Mesenchymal stem cell (in vitro differentiated cells and primary cell): ENCODE results near the gene RAD52.
"Not testable (repeated sequence)": the region's sequence is repeated elsewhere in the genome, so short reads cannot be mapped to it uniquely, and the experiment has no call there.

Experiments
- DNase-seq: peaks from one replicate; pipeline ENCODE4 v3.0.0-alpha.2; 2013
- H2AFZ ChIP-seq: one replicate; pipeline ENCODE4 v1.6.1; 2013; ENCODE audit warnings: low read depth, mild to moderate bottlenecking, control low read depth, inconsistent platforms, low read length, moderate library complexity
- H2AK5ac ChIP-seq: 2 replicates; pipeline ENCODE4 v1.6.1; 2013; ENCODE audit warnings: low read length, moderate library complexity, mild to moderate bottlenecking, inconsistent platforms; ENCODE audit not compliant: severe bottlenecking
- H2BK120ac ChIP-seq: one replicate; pipeline ENCODE4 v1.6.1; 2013; ENCODE audit warnings: low read depth, mild to moderate bottlenecking, inconsistent platforms, low read length, moderate library complexity
- H2BK12ac ChIP-seq, 2 experiments: one replicate each; pipeline ENCODE4 v1.6.1; 2013; ENCODE audit warnings: inconsistent platforms in 2 of 2, low read length in 2 of 2, mild to moderate bottlenecking in 2 of 2, moderate library complexity in 2 of 2, control low read depth in 1 of 2
- H2BK15ac ChIP-seq: one replicate; pipeline ENCODE4 v1.6.1; 2013; ENCODE audit warnings: mild to moderate bottlenecking, low read depth, inconsistent platforms; ENCODE audit not compliant: poor library complexity, severe bottlenecking
- H2BK5ac ChIP-seq: 2 replicates; pipeline ENCODE4 v1.6.1; 2013; ENCODE audit warnings: low read depth, mild to moderate bottlenecking, low read length, control low read depth, inconsistent platforms; ENCODE audit not compliant: poor library complexity, severe bottlenecking
- H3K14ac ChIP-seq, 2 experiments: one replicate each; pipeline ENCODE4 v1.6.1; 2013; ENCODE audit warnings: inconsistent platforms in 2 of 2, low read length in 2 of 2, control low read depth in 1 of 2, mild to moderate bottlenecking in 1 of 2, moderate library complexity in 1 of 2
- H3K18ac ChIP-seq, 2 experiments: one replicate each; pipeline ENCODE4 v1.6.1; 2013; ENCODE audit warnings: inconsistent platforms in 2 of 2, low read length in 2 of 2, control low read depth in 1 of 2, low read depth in 1 of 2, mild to moderate bottlenecking in 1 of 2
- H3K23ac ChIP-seq, 2 experiments: one replicate each; pipeline ENCODE4 v1.6.1; 2013; ENCODE audit warnings: inconsistent platforms in 2 of 2, low read length in 2 of 2, mild to moderate bottlenecking in 2 of 2, moderate library complexity in 2 of 2, control low read depth in 1 of 2
- H3K27ac ChIP-seq: 2 replicates; pipeline ENCODE4 v1.5.1; 2013; ENCODE audit warnings: mild to moderate bottlenecking, moderate library complexity, low read length, control low read depth, inconsistent platforms; ENCODE audit not compliant: poor library complexity, severe bottlenecking
- H3K27me3 ChIP-seq, 2 experiments: 2 replicates each; pipeline versions ENCODE4 v1.6.1 to v1.7.0; 2013; ENCODE audit warnings: low read length in 2 of 2, mild to moderate bottlenecking in 2 of 2, moderate library complexity in 2 of 2, control low read depth in 1 of 2, inconsistent platforms in 1 of 2; ENCODE audit not compliant: control insufficient read depth in 1 of 2, insufficient read depth in 1 of 2
- H3K36me3 ChIP-seq, 2 experiments: 2 replicates each; pipeline versions ENCODE4 v1.6.1 to v1.7.0; 2013; ENCODE audit warnings: low read length in 2 of 2, control low read depth in 1 of 2, inconsistent platforms in 1 of 2, low read depth in 1 of 2, mild to moderate bottlenecking in 1 of 2; ENCODE audit not compliant: insufficient read depth in 2 of 2, control insufficient read depth in 1 of 2
- H3K4ac ChIP-seq, 2 experiments: one replicate each; pipeline ENCODE4 v1.6.1; 2013; ENCODE audit warnings: inconsistent platforms in 2 of 2, low read length in 2 of 2, mild to moderate bottlenecking in 2 of 2, moderate library complexity in 2 of 2, control low read depth in 1 of 2, low read depth in 1 of 2
- H3K4me1 ChIP-seq: 2 replicates; pipeline ENCODE4 v1.6.1; 2013; ENCODE audit warnings: low read depth, low read length, control low read depth; ENCODE audit not compliant: control insufficient read depth, insufficient read depth
- H3K4me2 ChIP-seq: 2 replicates; pipeline ENCODE4 v1.6.1; 2013; ENCODE audit warnings: low read length, mild to moderate bottlenecking, inconsistent platforms; ENCODE audit not compliant: poor library complexity, severe bottlenecking
- H3K4me3 ChIP-seq, 2 experiments: 2 replicates each; pipeline versions ENCODE4 v1.5.1 to v1.7.0; 2013; ENCODE audit warnings: low read length in 2 of 2, mild to moderate bottlenecking in 2 of 2, control low read depth in 1 of 2, low read depth in 1 of 2; ENCODE audit not compliant: insufficient read depth in 1 of 2
- H3K79me1 ChIP-seq: replicated peaks from 2 replicates; pipeline ENCODE4 v1.6.1; 2013; ENCODE audit warnings: mild to moderate bottlenecking, control low read depth, low read length, inconsistent platforms; ENCODE audit not compliant: poor library complexity, severe bottlenecking
- H3K9ac ChIP-seq: 2 replicates; pipeline ENCODE4 v1.7.0; 2013; ENCODE audit warnings: mild to moderate bottlenecking, low read length, moderate library complexity
- H3K9me3 ChIP-seq: 2 replicates; pipeline ENCODE4 v1.7.0; 2013; ENCODE audit warnings: mild to moderate bottlenecking, low read length; ENCODE audit not compliant: control insufficient read depth
- H4K8ac ChIP-seq: one replicate; pipeline ENCODE4 v1.6.1; 2013; ENCODE audit warnings: inconsistent platforms, mild to moderate bottlenecking, low read length, moderate library complexity
- H4K91ac ChIP-seq: one replicate; pipeline ENCODE4 v1.6.1; 2013; ENCODE audit warnings: mild to moderate bottlenecking, low read length, inconsistent platforms
- WGBS: methylation state at CpG from one replicate; pipeline ENCODE4 v1.1.7; 2013; ENCODE audit warnings: mixed read lengths; 5-methylcytosine and 5-hydroxymethylcytosine counted together

Gene RAD52

GRCh38 chr12:938810-939209 is 10.7 kb downstream of the RAD52 start:
- H3K14ac ChIP-seq, result no peak overlapping the region
- no peak overlapping the region for H3K23ac ChIP-seq
- no peak overlapping the region for H3K9ac ChIP-seq
- H2AFZ ChIP-seq, result no peak overlapping the region
- H3K27me3 ChIP-seq, result no peaks in the 10 kb centered on the region
- no peak overlapping the region for H2BK12ac ChIP-seq
- DNase-seq, result no peak
- no peak overlapping the region for H2BK120ac ChIP-seq
- no peak overlapping the region for H3K4me3 ChIP-seq
- H2AK5ac ChIP-seq, result no peak overlapping the region
- H4K8ac ChIP-seq, result no peak overlapping the region
- H3K4me2 ChIP-seq, result no peak overlapping the region
- WGBS, result 98% methylated on average over 3 of the region's 3 CpGs
- peaks cover 11 to 37% of the 10 kb centered on the region in 2 experiments for H3K36me3 ChIP-seq
- no peak overlapping the region for H2BK5ac ChIP-seq
- peaks cover 24% of the 10 kb centered on the region for H3K79me1 ChIP-seq
- no peaks in the 10 kb centered on the region for H3K9me3 ChIP-seq
- no peak overlapping the region for H3K18ac ChIP-seq
- no peak overlapping the region for H3K4ac ChIP-seq
- peaks cover 1% of the 10 kb centered on the region for H3K4me1 ChIP-seq
- H2BK15ac ChIP-seq, result no peak overlapping the region
- H4K91ac ChIP-seq, result no peak overlapping the region
- H3K27ac ChIP-seq, result no peak overlapping the region

GRCh38 chr12:936377-937345 is 12.8 kb downstream of the RAD52 start:
- Histone ChIP-seq H2BK12ac (no peak overlapping the region), H3K79me1 (peaks cover 30% of the 10 kb centered on the region), H3K14ac (no peak overlapping the region)

GRCh38 chr12:935891-936290 is 13.6 kb downstream of the RAD52 start:
- H3K79me1 ChIP-seq, result peaks cover 31% of the 10 kb centered on the region
- WGBS, result 100% methylated on average over 12 of the region's 12 CpGs
- H4K8ac ChIP-seq, H2BK5ac ChIP-seq, H2AFZ ChIP-seq, DNase-seq, H3K4ac ChIP-seq, H4K91ac ChIP-seq, H3K27ac ChIP-seq, H3K23ac ChIP-seq, H3K9me3 ChIP-seq, H3K4me2 ChIP-seq, H3K14ac ChIP-seq, H2BK120ac ChIP-seq, H2BK12ac ChIP-seq, H3K9ac ChIP-seq, H2BK15ac ChIP-seq, H2AK5ac ChIP-seq, H3K4me3 ChIP-seq, H3K4me1 ChIP-seq, H3K27me3 ChIP-seq, H3K18ac ChIP-seq: not testable (repeated sequence)
- peaks cover 13 to 41% of the 10 kb centered on the region in 2 experiments for H3K36me3 ChIP-seq

More at GRCh38 chr12:936377-937345, 12.8 kb downstream of the RAD52 start:
- no peak overlapping the region for H2BK5ac ChIP-seq
- no peak overlapping the region for H3K4me3 ChIP-seq
- H3K9ac ChIP-seq, result no peak overlapping the region
- DNase-seq, result no peak
- no peak overlapping the region for H2BK15ac ChIP-seq
- no peak overlapping the region for H2AFZ ChIP-seq
- H3K36me3 ChIP-seq, result peaks cover 10 to 34% of the 10 kb centered on the region in 2 experiments
- H3K4me1 ChIP-seq, result peaks cover 1% of the 10 kb centered on the region
- no peaks in the 10 kb centered on the region for H3K9me3 ChIP-seq
- no peak overlapping the region for H4K8ac ChIP-seq
- no peak overlapping the region for H3K27ac ChIP-seq
- no peak overlapping the region for H2AK5ac ChIP-seq
- H3K27me3 ChIP-seq, result no peaks in the 10 kb centered on the region
- no peak overlapping the region for H2BK120ac ChIP-seq
- no peak overlapping the region for H3K23ac ChIP-seq
- WGBS, result 96% methylated on average over 8 of the region's 8 CpGs
- H3K18ac ChIP-seq, result no peak overlapping the region
- no peak overlapping the region for H3K4ac ChIP-seq
- no peak overlapping the region for H4K91ac ChIP-seq
- no peak overlapping the region for H3K4me2 ChIP-seq

- no peak overlapping the region for H2AFZ ChIP-seq
Observed at GRCh38 chr12:931591-931990, 17.9 kb downstream of the RAD52 start.

More at GRCh38 chr12:931591-931990, 17.9 kb downstream of the RAD52 start:
- H3K4me1 ChIP-seq, result peaks cover 1% of the 10 kb centered on the region
- DNase-seq, result no peak
- no peaks in the 10 kb centered on the region for H3K9me3 ChIP-seq
- H3K9ac ChIP-seq, result no peak overlapping the region
- H2BK5ac ChIP-seq, result no peak overlapping the region
- H3K4ac ChIP-seq, result no peak overlapping the region
- H2BK15ac ChIP-seq, result no peak overlapping the region
- H4K91ac ChIP-seq, result no peak overlapping the region
- no peaks in the 10 kb centered on the region for H3K27me3 ChIP-seq
- no peak overlapping the region for H3K4me3 ChIP-seq
- H3K27ac ChIP-seq, result no peak overlapping the region
- no peak overlapping the region for H2BK120ac ChIP-seq
- H3K23ac ChIP-seq, result no peak overlapping the region
- H3K18ac ChIP-seq, result no peak overlapping the region
- H3K79me1 ChIP-seq, result peaks cover 21% of the 10 kb centered on the region
- 97% methylated on average over 4 of the region's 4 CpGs for WGBS
- H3K14ac ChIP-seq, result no peak overlapping the region
- no peak overlapping the region for H2AK5ac ChIP-seq
- H4K8ac ChIP-seq, result no peak overlapping the region
- no peak overlapping the region for H2BK12ac ChIP-seq
- peaks cover 29 to 53% of the 10 kb centered on the region in 2 experiments for H3K36me3 ChIP-seq
- no peak overlapping the region for H3K4me2 ChIP-seq
